Thyroid gland (tissue), 4 donors: ENCODE measurements around the gene MAST3.

Experiments
- CTCF ChIP-seq, 6 experiments: fragments of 200-600 bp in 3 of 6; fragments of 450-650 bp in 3 of 6; sonication (generic) in 3 of 6; IDR thresholded peaks; one replicate each; pipeline ENCODE4 v1.5.1; 2016 to 2019; ENCODE audit warnings: antibody characterized with exemption in 6 of 6, mild to moderate bottlenecking in 2 of 6, inconsistent platforms in 1 of 6, moderate library complexity in 1 of 6
- POLR2A ChIP-seq, 2 donors: fragments of 450-650 bp; IDR thresholded peaks; one replicate each; pipeline ENCODE4 v1.6.1; 2017; ENCODE audit warnings: antibody characterized with exemption in 2 of 2, mild to moderate bottlenecking in 2 of 2, moderate library complexity in 1 of 2

GRCh38 chr19:18145391-18145999, 47.9 kb downstream of the MAST3 start:
- TF ChIP-seq CTCF (IDR thresholded peaks at IDR 0.05) (no peak), POLR2A (IDR thresholded peaks at IDR 0.05) (no peak)
